Limb (tissue), 2 donors: ENCODE results near the gene ITFG1.
"Not testable (repeated sequence)": the region's sequence is repeated elsewhere in the genome, so short reads cannot be mapped to it uniquely, and the experiment has no call there.

Experiments
- DNase-seq, 2 donors: peaks; one replicate each; pipeline ENCODE4 v3.0.0-alpha.2; 2016; ENCODE audit errors: extremely low spot score in 2 of 2

Gene ITFG1

DNA sequence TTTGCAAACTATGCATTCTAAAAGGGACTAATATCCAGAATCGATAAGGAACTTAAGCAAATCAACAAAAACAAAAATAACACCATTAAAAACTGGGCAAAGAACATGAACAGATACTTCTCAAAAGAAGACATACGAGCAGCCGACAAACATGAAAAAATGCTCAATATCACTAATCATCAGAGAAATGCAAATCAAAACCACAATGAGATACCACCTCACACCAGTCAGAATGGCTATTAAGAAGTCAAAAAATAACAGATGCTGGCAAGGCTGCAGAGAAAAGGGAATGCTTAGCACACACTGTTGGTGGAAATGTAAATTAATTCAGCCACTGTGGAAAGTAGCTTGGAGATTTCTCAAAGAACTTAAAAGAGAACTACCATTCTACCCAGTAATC lies 130.3 kb downstream of the ITFG1 start:
- DNase-seq = not testable (repeated sequence)

DNA sequence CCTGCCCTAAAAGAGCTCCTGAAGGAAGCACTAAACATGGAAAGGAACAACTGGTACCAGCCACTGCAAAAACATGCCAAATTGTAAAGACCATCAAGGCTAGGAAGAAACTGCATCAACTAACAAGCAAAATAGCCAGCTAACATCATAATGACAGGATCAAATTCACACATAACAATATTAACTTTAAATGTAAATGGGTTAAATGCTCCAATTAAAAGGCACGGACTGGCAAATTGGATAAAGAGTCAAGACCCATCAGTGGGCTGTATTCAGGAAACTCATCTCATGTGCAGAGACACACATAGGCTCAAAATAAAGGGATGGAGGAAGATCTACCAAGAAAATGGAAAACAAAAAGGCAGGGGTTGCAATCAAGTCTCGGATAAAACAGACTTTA lies 136.6 kb downstream of the ITFG1 start:
- not testable (repeated sequence) for DNase-seq

DNA sequence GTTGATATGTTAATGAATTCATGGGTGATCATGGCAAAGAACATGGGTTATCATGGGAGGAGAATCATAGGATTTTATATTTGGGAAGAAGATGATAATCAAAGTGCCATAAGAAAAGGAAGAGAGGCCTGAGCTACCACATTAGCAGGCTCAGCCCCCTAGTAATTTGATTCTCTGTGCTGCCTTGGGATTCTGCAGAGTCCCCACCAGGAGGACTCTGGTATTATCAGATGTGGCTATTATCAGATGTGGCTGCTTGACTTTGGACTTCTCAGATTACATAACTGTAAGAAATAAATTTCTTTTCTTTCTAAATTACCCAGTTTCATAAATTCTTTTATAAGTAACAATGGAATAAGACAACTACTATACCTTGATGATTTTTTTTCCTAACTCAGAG lies 137.6 kb downstream of the ITFG1 start:
- DNase-seq = no peak

- no peak for DNase-seq
Observed at GRCh38 chr16:47320546-47321310, 140.1 kb downstream of the ITFG1 start.

DNA sequence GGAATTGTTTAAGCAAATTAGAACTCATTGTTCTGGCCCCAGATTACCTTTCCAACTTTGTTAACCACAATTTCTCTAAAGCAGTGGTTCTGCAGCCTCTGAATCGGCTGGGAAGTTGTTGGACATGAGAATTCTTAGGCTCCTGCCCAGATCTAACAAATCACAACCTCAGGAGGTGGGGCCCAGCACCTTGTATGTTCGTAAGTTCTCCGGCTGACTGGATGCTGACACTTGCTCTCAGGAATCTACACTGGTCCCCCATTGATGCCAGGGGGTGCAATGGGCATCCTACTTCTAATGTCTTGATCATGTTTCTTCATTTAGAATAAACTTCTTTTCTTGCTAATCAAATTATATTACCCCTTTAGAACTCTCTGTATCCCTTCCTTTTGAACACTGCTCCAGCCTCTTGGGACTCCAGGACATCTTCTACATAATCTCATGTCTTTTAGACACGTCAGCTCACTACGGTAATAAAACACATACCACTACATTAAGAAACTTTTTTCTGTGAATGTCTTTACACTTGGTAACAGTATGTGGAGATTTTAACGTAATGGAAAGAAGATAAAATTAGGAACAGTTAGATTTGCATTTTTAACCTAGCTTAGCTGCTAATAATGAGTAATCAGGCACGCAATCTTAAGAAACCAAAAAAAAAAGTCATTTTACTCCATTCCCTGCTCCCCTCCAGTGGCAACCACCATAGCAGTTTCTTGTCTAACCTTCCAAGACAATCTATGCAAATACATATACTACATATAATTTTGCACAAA lies 143.2 kb downstream of the ITFG1 start:
- DNase-seq = no peak

- DNase-seq = no peak
Observed at GRCh38 chr16:47316442-47317015, 144.3 kb downstream of the ITFG1 start.

- no peak for DNase-seq
Observed at GRCh38 chr16:47311738-47312505, 148.9 kb downstream of the ITFG1 start.

GRCh38 chr16:47310792-47311211 lies 150.1 kb downstream of the ITFG1 start:
- DNase-seq = no peak

DNA sequence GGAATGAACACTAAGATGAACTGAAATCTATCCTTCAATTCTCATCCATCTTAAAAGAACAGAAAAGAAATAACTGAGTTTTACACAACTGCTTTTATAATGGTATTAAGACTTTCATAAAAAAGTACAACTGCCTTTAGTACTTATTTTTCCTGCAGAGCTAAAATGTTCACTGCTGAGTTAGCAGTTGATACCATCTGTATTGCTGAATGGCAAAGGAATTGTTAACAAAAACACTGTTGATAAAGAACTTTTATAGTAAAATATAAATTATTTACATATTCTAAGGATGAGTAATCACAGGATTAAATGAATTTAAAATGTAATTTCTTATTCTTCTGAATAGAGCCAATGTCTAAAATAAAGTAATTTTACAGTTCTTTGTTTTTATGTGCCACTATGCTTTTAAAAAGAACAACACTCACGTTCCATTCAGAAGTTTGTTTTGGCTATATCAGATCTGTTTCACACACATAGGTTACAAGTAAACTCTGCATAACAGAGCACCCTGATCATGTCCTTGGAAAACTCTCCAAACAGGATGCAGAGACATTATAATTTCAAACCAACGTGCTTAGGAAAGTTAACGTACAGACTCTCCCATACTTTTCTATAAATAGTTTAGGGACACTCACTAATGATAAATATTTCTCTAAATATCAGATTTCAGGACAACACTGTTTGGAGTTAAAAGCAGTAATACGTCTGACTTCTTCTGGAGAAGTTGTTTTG lies 151.1 kb downstream of the ITFG1 start:
- DNase-seq = no peak

- DNase-seq = no peak
Observed at GRCh38 chr16:47308601-47309000, 152.3 kb downstream of the ITFG1 start.

DNA sequence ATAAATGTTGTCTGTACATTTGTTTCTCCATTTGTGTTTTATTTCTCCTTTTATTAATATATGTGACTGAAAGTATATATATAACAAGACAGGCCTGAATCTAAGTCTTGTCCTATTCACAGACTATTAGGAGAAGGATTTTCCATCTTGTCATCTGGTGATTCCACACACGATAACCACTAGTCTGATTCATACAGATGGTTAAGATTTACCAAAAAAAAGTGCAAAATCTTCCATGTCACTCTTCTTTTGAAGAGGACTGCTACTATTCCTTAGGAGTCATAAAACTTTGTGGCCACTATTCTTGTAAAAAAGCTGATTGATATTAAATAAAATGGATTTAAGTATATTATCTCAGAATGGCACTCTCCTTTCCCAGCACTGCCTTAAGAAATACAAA lies 156.3 kb downstream of the ITFG1 start:
- DNase-seq = no peak

- DNase-seq = no peak
Observed at GRCh38 chr16:47299587-47299986, 161.3 kb downstream of the ITFG1 start.

GRCh38 chr16:47284999-47285398 lies 175.9 kb downstream of the ITFG1 start:
- no peak for DNase-seq

DNA sequence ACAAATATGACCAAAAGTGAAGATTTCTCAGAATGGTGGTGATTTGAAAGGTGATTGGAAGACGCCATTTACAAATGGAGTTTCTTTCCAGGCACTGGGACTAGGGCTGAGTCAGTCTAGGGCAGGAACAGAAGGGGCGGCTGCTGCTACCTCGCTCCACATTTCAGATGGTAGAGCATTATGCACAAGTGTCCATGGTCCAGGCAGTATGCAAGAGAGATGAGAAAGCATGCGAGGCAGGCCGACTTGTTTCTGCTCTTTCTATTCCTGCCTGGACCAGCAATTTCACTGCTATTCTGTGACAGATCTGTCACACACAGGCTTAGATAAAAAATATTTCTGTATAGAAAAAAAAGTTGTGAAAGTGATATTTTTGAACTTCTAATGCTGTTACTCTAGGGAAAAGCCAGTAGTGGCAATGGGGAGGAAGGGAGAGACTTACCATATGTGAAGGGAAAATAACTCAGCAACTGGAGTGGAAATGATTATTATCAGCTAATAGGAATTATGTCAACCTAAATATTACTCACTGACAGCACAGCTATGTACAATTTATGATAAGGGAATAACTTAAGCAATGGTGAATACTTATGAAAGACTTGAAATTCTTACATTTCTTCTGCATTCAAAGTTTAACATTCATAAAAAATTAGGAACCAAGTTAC lies 182.4 kb downstream of the ITFG1 start:
- DNase-seq = no peak

DNA sequence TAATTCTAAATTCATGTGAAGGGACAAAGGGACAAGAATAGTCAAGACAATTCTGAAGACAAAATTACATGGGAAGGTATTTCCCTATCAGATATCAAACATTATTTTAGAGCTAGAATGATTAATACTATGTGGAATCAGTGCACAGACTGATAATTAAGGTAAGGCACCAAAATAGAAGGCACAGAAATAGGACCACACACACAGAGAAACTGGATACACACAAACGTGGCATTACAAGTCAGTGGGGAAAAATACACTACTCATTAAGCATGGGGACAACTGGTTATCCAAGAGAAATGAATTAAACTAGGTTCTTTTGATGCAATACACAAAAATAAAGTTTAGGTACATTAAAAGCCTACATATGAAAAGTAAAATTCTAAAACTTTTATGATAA lies 184.3 kb downstream of the ITFG1 start:
- no peak for DNase-seq

GRCh38 chr16:47262938-47263337 lies 197.9 kb downstream of the ITFG1 start:
- no peak for DNase-seq

DNA sequence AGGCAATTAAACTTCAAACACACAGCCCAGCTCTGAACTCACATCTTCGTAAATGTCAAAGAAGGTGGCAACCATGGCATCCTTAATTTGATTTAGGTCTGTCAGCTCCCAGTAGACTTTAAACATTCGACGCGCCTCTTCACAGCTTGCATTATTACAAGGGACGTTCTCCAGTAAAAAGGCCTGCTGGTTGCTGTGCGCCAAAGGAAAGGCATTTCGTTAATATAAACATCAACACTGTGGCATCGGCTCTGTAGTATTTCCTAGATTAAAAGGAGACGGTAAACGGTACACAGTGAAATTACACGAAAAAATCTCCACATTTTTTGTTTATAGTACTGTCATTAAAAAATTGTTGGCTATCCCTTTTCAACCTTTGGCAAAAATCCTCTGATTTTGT lies 200.4 kb downstream of the ITFG1 start:
- no peak for DNase-seq

GRCh38 chr16:47258874-47259461 lies 201.9 kb downstream of the ITFG1 start:
- DNase-seq = no peak

DNA sequence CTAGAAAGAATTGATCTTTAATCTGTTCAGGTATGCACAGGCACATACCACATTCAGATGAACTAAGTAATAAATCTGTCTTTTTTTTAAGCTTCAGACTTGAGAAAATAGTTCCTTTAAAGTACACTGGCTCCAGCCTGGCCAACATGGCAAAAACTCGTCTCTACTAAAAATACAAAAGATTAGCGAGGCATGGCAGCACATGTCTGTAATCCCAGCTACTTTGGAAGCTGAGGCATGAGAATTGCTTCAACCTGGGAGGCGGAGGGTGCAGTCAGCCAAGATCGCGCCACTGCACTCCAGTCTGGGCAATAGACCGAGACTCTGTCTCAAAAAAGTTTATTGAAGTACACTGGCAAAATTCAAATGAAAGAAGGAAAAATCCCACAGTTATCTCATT lies 206.1 kb downstream of the ITFG1 start:
- DNase-seq = no peak

- DNase-seq = no peak
Observed at GRCh38 chr16:47250983-47251382, 209.9 kb downstream of the ITFG1 start.
